ENCODE results near the gene EVC.
"Not testable (repeated sequence)": the region's sequence is repeated elsewhere in the genome, so short reads cannot be mapped to it uniquely, and the experiment has no call there.

Gene EVC

DNA sequence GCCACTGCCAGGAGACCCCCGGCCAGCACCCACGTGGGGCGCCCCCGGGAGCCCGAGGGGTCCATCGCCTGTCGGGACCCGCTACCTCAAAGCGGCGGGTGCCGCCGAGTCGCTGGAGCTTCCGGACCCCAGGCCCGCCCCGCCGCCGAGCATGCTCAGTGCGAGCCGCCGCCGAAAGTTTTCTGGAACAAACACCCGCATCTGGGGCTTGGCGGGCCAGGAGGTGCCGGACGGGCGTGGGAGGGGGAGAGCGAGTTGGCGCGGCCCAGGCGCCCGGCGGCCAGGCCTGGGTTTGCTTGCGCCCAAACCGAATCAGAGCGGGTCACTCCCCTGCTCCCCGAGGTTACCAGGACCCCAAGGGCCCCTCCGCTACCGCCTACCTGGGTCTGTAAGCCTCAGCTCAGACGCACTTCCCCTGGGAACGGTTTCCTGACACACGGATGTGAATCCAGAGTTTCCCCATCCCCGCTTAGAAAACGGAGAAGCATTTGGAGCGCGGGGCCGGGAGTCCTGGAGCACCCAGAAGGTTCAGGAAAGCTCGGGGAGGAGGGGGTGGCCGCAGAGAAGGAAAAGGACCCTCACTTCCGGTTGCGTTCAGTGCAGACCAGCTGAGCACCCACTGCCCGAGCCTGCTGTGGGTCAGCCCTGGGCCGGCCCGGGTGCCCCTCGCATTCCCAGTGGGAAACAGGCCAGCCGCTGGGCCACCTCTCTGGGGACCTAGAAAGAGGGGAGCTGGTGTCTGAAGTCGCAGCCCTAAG lies 2.4 kb upstream of the EVC start, which contains the start of gene EVC2:
Gene EVC2, minus strand, starts transcription at position 111 of the 758 bp plus-strand sequence. Its CDS starts 46 bp downstream, at position 65.
- no peak for DNase-seq

DNA sequence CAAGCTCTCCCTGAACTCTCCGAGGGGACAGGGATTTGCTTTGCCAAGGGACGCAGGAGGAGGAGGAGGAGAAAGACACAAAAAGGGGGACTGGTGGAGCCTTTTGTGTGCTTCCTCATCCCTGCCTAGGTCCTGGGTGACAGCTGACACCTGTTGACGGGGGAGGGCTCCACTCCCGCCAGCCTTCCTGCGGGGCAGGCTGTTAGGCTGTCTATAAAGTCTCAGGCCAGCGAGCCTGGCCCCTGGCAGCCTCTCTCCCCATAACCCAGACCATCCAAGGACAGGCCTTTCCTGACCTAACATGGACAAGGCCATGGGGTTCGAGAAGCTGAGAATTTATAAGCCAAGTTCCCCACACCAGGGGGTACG lies 1.8 kb upstream of the EVC start:
- DNase-seq: no peak

DNA sequence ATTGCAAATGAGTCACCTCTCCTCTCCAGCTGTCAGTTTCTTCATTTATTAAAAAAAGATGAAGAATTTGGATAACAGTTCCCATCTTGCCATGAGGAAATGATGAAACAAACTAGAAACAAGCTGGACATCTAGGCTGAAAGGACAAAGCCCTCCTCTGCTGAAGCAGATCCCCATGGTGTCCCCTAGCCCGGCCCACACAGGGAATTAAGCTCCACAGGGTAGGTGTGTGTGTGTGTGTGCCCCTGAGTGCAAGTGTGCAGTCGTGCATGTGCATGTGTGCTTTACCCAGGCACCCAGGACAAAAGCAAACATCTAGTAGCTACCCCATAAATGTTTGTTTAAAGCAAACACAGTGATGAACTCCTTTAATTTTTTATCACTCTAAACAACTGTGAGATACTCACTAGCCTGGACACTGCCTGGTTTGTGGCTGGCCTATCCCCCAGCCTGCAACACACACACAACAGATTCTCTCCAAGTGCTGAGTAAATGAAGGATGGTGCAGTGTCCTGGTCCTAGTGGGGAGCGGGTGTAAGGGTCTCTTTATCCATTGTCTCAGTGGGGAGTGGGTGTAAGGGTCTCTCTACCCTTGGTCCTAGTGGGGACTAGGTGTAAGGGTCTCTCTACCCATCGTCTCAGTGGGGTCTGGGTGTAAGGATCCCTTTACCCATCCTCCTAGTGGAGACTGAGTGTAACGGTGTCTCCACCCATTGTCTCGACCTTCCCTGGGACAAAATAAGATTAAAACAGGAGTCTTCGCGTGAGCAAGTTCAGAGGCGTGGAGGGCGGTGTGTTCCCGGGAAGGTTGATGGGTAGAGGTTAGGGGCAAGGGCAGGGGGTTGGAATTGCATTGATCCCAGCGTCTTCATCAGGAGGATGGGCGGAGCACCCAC lies 688 bp upstream of the EVC start:
- DNase-seq: no peak

DNA sequence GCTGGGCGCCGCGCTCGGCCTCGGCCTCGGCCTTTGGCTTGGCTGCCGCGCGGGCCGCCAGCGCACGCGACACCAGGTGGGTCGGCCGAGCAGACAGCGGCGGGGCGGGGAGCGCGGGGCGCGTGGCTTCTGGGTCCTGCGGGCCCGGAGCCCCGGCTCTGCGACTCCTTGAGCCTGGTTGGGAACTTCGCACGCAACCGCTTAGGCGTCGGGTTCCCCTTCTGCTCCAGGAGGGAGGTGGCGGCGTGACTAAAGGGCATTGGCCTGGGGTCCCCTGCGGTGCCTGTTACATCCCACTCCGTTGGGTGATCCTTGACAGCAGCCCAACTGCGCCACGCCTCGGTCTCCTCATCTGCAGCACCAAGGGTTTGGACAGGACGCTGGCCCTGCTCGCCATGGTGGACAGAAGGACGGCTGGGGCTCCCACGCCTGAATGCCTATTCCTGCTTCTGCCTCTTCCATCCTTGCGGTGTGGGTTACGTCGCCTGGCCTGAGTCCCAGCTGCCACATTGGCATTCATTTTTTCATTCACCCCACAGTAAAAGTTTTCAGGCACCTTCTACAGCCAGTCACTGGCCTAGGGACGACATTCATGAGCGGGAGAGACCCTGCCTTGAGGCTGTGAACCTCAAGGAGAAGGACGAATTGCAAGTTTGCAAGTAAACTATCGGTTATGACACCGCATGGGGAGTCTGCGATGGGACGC lies 631 bp downstream of the EVC start:
- DNase-seq: no peak

DNA sequence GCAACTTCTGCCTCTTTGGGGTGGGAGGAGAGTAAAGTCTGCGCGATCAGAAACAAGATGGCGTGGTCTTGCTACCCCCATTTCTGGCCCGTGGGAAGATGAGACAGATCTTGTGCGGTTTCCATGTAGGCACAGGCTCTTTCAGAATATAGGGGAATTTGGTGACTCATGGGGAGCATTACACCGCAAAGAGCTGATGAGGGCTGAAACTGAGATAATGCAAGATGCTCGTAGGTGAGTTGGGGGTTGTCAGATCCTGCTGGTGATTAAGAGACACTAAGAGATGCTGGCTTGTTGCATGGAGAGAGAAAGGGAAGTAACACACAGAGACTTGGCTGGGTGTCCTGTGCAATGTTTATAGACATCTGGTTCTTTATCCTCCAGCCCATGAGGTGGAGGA lies 1.5 kb downstream of the EVC start:
- DNase-seq: peak; percentile 38

DNA sequence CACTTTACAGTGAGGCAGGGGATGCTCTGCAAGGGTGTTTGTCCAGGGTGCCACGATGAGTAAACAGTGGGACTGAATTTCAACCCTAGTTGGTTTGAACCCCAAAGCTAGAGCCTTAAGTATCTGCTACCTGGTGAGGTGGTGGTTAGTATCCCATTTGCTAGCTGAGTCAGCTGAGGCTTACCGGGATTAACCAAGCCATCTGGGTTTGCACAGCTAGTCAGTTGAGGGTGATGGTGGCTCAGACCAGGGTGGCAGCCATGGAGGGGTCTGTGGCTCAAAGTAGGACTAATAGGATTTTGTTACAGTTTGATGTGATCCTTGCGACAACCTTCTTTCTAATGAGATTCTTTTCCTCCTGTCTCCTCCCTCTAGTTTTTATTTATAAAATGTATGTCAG lies 1.9 kb downstream of the EVC start:
- no peak for DNase-seq

DNA sequence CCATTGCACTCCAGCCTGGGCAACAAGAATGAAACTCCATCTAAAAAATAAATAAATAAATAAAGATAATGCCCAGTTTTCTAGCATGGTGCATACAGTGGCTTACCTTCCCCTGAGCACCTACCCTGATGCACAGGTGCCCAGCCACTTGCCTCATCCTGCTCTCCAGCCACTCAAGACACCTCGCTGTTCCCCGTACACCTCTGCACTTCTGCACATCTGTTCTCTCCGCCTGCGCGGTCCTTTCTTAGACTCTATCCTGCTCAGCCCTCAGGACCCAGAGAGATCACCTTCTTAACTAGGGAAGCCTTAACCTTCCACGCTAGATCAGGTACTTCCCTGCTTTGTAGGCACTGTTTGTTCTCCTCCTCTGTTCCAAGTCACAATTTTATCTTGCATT lies 2.9 kb downstream of the EVC start:
- no peak for DNase-seq

DNA sequence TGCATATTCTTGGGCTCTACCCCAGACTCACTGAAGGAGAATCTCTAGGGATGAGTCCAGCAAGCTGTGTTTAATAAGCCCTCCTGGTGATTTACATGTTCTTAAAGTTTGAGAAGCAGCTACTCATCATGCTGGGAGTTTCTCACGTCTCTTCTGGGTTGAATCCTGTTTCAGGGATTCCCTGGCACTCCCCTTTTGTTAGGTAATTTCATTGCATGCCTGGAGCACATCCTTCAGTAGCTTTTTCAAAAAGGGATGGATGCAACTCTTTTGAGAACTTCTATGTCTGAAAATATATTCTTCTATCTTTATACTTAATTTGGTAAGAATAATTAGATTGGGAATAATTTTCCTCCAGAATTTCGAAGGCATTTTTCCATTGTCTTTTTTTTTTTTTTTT lies 4.4 kb downstream of the EVC start:
- no peak for DNase-seq

DNA sequence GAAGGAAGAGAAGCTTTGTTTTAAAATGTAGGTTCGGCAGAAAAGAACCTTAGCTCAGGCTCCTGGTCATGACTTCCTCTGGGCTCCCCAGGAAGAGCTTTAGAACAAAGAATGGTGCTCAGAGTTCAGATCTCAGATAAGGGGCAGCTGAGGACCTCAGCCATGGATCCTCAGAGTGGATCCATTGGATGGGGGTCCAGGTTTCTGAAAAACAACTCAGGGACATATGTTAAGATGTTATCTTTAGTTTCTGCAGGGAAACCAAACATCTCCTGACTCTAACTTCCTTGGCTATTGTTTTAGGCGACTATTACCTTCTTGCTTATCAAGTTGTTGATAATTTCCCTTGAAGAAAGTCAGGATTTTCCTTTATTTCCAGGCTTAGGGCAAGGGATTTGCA lies 5.4 kb downstream of the EVC start:
- DNase-seq: no peak

DNA sequence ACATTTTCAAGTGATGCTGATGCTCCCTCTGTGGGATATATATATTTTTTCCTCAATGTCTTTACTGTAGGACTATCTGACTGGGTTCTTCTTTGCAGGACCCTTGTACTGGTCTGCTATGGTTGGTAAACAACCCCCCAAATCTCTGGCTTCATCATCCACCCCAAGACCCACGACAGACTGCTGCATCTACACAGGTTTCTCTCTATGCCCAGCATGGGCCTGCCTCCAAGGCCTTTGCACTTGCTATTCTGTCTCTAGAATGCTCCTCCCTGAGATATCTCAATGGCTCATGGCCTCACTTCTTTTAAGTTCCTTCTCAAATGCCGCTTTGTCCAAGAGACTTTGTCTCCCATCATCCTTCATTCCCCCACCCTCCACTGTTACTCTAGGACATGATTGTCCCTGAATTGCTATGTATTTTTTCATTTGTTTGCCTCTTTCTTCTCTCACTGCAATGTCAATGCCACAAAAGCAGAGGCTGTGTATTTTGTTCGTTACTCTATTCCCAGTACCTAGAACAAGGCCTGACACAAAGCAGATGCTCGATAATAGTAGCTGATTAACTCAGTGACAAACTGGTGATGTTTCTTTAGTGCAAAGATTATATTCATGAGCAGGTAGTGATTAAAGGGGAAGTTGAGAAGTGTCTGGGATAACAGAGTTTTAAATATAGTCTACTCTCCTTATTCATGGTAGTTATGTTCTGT lies 6.6 kb downstream of the EVC start:
- DNase-seq: no peak

DNA sequence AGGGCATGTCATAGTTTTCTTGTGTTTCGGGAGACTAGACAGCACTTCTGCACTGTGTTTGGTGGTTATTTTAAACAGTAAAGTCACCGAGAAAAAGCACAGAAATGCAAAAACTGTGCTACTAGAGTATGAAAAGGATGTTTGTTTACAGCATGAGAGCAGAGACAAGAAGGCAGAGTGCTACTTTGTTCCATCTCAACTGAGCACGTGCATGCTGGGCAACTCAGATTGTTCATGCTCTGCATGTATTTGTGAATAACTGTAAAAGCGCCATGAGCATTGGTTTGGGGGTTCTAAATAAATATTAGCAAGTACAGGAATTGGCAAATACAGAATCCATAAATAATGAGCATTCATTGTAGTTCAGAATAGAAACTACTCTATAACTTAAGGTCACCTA lies 7.4 kb downstream of the EVC start:
- DNase-seq: no peak

DNA sequence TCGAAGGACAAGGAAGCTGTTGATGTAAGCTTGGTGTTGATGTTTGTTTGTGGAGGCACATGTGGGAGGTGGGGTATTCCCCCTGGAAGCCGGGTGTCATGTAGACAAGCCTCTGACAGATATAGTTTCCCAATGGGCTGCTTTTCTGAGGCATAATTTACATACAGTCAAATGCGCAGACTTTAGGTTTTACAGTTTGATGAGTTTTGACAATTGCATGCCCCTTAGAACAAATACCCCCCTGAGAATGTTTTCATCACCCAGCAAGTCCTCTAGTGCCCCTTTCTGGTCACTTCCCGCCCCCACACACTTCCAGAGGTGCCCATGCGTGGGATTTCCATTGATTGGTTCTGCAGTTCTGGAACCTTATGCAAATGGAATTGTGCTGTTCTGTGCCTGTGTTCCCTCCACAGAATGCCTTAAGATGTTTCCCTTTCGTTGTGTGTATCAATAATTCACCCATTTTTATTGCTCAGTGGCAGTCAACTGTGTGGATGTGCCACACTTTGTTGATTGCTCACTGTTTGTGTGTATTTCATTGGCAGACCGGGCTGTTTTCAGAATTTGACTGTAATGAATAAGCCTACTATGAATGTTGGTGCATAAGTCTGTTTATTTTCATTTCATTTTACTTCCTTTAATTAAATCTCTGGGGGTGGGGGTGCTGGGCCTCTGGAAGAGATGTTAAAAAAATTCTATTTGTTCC lies 8.5 kb downstream of the EVC start:
- DNase-seq: no peak

DNA sequence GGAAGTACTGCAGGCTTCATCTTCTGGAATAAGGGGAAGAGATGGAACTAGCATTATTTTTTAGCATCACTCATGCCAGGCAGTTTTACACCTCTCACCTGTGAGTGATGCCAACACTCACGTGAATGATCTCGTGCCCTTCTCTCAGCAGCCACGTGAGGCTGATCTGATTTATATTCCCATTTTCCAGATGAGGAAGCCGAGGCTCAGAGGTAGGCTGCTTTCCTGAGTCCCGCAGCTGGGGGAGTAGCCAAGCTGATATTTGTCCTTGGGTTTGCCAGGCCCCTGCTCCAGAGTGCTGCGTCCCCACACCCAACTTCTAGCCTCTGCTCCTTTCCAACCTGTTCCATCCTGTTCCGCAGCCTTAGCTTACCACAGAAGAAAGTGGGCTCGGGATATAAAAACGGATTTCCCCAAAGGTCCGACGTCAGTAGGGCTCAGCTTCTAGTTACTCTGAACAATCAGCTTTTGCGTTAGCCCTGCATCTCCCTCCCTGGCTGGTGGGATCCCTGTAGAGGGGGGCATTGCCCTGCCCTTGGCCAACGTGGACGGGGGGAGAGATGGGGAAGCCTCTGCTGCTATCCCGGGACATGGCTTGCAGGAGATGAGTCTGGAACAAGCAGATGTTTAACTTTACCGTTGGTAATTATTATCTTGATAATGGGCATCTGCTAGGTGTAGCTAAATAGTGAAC lies 9.3 kb downstream of the EVC start:
- DNase-seq: no peak

DNA sequence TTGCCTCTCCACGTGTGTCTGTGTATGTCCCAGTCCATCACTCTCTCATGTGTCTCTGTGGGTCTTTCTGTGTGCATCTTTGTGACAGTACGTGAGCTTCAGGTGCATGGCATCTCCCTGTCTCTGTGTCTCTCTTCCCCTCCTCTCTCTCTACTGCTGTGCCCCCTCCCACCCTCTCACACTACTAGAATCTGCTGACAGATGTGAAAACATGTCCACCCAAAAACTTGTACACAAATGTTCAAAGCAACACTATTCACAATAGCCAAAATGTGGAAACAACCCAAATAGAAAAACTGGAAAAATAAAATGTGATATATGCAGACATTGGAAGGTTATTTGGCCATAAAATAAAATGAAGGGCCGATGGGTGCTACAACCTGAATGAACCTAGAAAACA lies 10.0 kb downstream of the EVC start:
- no peak for DNase-seq

DNA sequence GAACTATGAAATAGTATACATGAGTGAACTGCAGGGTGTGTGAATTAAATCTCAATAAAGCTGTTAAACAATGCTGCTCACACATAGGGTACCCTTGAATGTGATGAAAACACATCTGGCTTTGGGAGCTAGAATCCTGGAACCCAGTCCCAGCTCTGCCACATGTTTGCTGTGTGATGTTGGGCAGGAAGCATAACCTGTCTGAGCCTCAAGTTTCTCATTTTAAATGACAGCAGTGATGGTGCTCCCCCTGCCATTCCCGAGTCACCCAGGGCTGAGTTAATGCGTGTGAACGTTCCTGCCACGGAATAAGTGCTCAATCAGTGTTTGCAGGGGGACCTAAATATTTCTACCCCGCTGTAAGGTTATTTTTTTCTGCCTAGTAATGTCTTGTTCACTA lies 10.9 kb downstream of the EVC start:
- DNase-seq: no peak

DNA sequence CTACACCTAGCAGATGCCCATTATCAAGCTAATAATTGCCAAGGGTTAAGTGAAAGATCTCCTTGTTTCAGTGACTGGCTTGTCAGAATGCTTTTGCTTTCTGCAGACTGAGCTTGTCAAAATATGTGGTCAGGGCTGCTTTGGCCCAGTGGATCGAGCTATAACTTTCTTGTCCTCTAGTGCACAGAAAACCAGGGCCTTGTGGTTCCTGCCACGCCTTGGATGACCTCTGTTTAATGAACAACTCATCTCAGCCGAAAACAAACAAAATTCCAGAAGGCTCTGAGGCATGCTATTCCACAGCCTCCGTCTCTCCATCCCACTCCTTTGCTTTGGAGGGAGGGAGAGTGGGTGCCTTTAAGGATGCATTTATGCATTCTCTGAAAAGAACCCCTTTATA lies 11.3 kb downstream of the EVC start:
- no peak for DNase-seq

DNA sequence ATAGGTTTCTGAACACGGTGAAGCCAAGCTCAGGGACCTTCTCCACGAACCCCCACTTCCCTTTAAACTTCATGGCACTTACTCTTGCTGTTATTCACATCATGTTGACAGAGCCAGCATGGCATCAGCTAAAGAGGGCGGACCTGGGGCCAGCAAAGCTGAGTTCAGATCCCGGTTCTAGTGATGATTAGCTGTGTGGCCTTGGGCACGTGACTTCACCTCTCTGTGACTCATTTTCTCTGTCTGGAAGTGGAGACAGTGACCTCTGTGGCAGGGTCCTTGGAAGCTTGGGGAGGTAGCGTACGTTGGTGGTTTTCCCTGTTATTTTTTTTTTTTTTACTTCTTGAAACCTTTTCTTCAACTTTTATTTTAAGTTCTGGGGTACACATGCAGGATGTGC lies 13.4 kb downstream of the EVC start:
- no peak for DNase-seq

DNA sequence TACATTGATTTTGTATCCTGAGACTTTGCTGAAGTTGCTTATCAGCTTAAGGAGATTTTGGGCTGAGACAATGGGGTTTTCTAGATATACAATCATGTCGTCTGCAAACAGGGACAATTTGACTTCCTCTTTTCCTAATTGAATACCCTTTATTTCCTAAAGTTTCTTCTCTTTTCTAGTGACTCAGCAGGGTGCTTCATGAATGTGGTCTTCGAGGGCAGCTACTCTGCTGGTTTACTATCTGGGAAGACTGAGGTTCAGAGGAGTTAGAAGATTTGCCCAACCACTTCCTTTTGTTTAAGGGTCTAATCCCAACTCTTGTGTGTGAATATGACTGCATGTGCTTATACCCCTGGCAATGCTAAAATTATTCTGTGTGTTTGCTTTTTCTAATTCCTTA lies 17.4 kb downstream of the EVC start:
- not testable (repeated sequence) for DNase-seq

DNA sequence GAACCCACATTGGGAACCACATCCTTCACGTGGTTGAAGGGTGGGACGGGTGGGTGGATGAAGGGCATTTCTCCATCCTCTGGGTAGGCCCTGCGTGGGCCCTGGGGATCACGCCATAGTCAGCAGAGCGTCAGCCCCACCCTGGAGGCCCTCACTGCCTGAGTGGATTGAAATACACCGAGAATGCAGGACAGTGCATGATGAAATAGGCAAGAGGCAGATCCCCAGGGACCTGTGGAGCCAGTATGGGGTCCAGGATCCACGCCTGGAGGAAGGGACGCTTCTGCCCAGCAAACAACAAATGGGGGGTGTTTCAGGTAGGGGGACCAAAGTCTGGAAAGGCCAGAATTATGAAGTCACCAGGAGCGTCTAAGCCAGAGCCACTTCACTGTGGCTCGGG lies 19.4 kb downstream of the EVC start:
- no peak for DNase-seq

DNA sequence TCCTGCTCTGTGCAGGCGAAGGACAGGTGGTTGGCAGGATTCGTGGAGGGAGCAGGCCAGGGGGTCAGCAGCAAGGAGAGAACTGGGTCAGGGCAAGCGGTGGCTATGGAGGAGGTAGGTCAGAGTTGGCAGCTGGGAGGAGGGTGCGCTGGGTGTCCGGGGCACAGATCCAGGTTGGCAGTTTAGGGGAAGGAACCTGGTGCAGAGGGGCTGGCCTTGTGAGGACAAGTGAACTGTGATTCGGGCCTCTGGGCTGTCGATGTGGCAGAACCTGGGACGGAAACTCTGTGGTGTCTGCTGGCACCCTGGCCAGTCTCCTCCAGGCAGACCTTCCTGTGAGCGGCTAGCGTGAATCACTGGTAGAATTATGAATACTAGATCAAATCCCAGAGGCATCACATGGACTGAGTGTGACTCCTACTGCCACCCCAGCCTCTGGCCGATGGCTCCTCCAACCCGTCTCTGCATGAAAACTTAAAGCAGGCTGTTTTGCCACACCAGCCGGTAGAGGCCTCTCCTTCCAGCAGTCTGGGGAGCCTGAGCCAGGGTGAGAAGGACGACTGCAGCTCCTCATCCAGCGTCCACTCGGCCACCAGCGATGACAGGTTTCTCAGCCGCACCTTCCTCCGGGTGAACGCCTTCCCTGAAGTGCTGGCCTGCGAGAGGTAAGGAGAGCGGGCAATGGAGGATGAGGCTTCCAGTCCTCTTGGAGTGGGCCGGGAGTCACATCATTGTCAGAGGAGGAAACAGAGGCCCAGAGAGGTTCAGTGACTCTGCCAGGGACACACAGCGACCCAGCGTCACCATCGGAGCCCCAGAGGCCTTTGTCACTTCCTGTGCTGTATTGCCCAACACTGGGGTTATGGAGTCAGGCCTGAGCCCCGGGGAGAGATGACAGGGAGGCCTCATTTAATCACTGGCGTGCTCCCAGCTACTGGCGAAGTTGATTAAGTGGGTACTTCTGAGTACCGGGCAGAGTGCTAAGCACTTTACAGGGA lies 20.3 kb downstream of the EVC start:
- DNase-seq: no peak
